ENCODE data around the gene RTF2.

- TF ChIP-seq EZH2phosphoT487 (IDR thresholded peaks at IDR 0.05; ENCODE audit: insufficient read depth, low read depth) (no peak), EZH2 (IDR thresholded peaks at IDR 0.05; ENCODE audit: insufficient read depth, poor library complexity, severe bottlenecking) (no peak)
These were observed 53.9 kb downstream of the RTF2 start for GRCh38 chr20:56522311-56522710.
